Astrocyte (in vitro differentiated cells and primary cell): Measurements from ENCODE around the gene KCNQ5.

Source experiments
- CTCF ChIP-seq: IDR thresholded peaks from 2 replicates; pipeline ENCODE4 v1.5.1; 2011; ENCODE audit warnings: low read depth, mild to moderate bottlenecking, inconsistent platforms, low read length, moderate library complexity; ENCODE audit not compliant: insufficient read depth
- EZH2 ChIP-seq: IDR thresholded peaks from 2 replicates; pipeline ENCODE4 v1.6.1; 2012; ENCODE audit warnings: mild to moderate bottlenecking, low read length, inconsistent platforms; ENCODE audit not compliant: insufficient read depth

- no peak for TF ChIP-seq CTCF
- TF ChIP-seq EZH2, result no peak
These were observed 254.4 kb downstream of the KCNQ5 start for GRCh38 chr6:72876256-72876655.
